ENCODE data around the gene TCF4. TPM values are rescaled to one million over a fixed set of nuclear protein-coding genes. Genes with fewer than 3 reads are reported as not detected.

TCF4 gene
- total and polyA plus RNA-seq, 8 donors = 5.1 to 187 (median 39.9) TPM

- no peaks in the 10 kb centered on the region for H3K36me3 ChIP-seq
- H3K4me1 ChIP-seq = peaks cover 0 to 15% (median 0%) of the 10 kb centered on the region in 4 donors
- intact Hi-C loops (cut with DNase I; ENCODE audit: low total_unique reads) = no loop called here
- no peak overlapping the region for H3K27ac ChIP-seq
- 72 to 85% (median 74%) methylated on average over 5 of the region's 5 CpGs for WGBS, 5 donors
- H3K9me3 ChIP-seq = no peaks in the 10 kb centered on the region
- TF ChIP-seq POLR2A (IDR thresholded peaks at IDR 0.05) (no peak), EP300 (IDR thresholded peaks at IDR 0.05) (no peak), CTCF (IDR thresholded peaks at IDR 0.05) (no peak), POLR2AphosphoS5 (IDR thresholded peaks at IDR 0.05) (no peak)
- no peak for DNase-seq
- H3K4me3 ChIP-seq = no peak overlapping the region
- no peaks in the 10 kb centered on the region for H3K27me3 ChIP-seq
Measured at GRCh38 chr18:55455938-55456337, 132.1 kb downstream of the TCF4 start.

- Histone ChIP-seq H3K27me3 (no peaks in the 10 kb centered on the region), H3K27ac (peak overlapping the region in 1 of 5 donors; percentile 12), H3K9me3 (no peaks in the 10 kb centered on the region), H3K4me3 (no peak overlapping the region), H3K36me3 (no peaks in the 10 kb centered on the region), H3K4me1 (peaks cover 0 to 15% (median 2%) of the 10 kb centered on the region in 4 donors)
- DNase-seq = no peak
- intact Hi-C loops (cut with DNase I; ENCODE audit: low total_unique reads) = no loop called here
- TF ChIP-seq EP300 (IDR thresholded peaks at IDR 0.05) = no peak
- no peak for TF ChIP-seq POLR2A (IDR thresholded peaks at IDR 0.05)
- TF ChIP-seq POLR2AphosphoS5 (IDR thresholded peaks at IDR 0.05) = no peak
- no peak for TF ChIP-seq CTCF (IDR thresholded peaks at IDR 0.05)
- WGBS, 5 donors = 32 to 89% (median 70%) methylated on average over 1 of the region's 1 CpG
Measured at GRCh38 chr18:55453186-55453585, 134.8 kb downstream of the TCF4 start.

GRCh38 chr18:55452123-55452611, 135.8 kb downstream of the TCF4 start:
- no peaks in the 10 kb centered on the region for H3K9me3 ChIP-seq
- peak in 1 of 2 donors; percentile 35 for DNase-seq
- intact Hi-C loops (cut with DNase I; ENCODE audit: low total_unique reads) = no loop called here
- no peak for TF ChIP-seq EP300 (IDR thresholded peaks at IDR 0.05)
- TF ChIP-seq POLR2AphosphoS5 (IDR thresholded peaks at IDR 0.05) = no peak
- TF ChIP-seq POLR2A (IDR thresholded peaks at IDR 0.05) = no peak
- TF ChIP-seq CTCF (IDR thresholded peaks at IDR 0.05) = no peak
- peak overlapping the region in 2 of 5 donors; percentile 4 to 12 for H3K27ac ChIP-seq
- 43 to 100% (median 66%) methylated on average over 1 of the region's 1 CpG for WGBS, 5 donors
- peaks cover 0 to 15% (median 2%) of the 10 kb centered on the region in 4 donors for H3K4me1 ChIP-seq
- H3K27me3 ChIP-seq = no peaks in the 10 kb centered on the region
- H3K4me3 ChIP-seq = no peak overlapping the region
- H3K36me3 ChIP-seq = no peaks in the 10 kb centered on the region

- H3K27ac ChIP-seq = no peak overlapping the region
- DNase-seq = no peak
- peaks cover 0 to 15% (median 2%) of the 10 kb centered on the region in 4 donors for H3K4me1 ChIP-seq
- no peak overlapping the region for H3K4me3 ChIP-seq
- peaks cover 0 to 9% (median 3%) of the 10 kb centered on the region in 4 donors for H3K9me3 ChIP-seq
- 70 to 79% (median 74%) methylated on average over 8 of the region's 8 CpGs for WGBS, 5 donors
- no peaks in the 10 kb centered on the region for H3K36me3 ChIP-seq
- intact Hi-C loops (cut with DNase I; ENCODE audit: low total_unique reads) = no loop called here
- no peaks in the 10 kb centered on the region for H3K27me3 ChIP-seq
- no peak for TF ChIP-seq POLR2AphosphoS5 (IDR thresholded peaks at IDR 0.05)
Measured at GRCh38 chr18:55449412-55450140, 138.4 kb downstream of the TCF4 start.

GRCh38 chr18:55448420-55448819, 139.6 kb downstream of the TCF4 start:
- no peaks in the 10 kb centered on the region for H3K27me3 ChIP-seq
- no peak for DNase-seq
- intact Hi-C loops (cut with DNase I; ENCODE audit: low total_unique reads) = no loop called here
- no peaks in the 10 kb centered on the region for H3K36me3 ChIP-seq
- no peak overlapping the region for H3K27ac ChIP-seq
- TF ChIP-seq POLR2AphosphoS5 (IDR thresholded peaks at IDR 0.05) (no peak), POLR2A (IDR thresholded peaks at IDR 0.05) (no peak), CTCF (IDR thresholded peaks at IDR 0.05) (no peak), EP300 (IDR thresholded peaks at IDR 0.05) (no peak)
- 78 to 85% (median 83%) methylated on average over 4 of the region's 4 CpGs for WGBS, 5 donors
- H3K4me3 ChIP-seq = no peak overlapping the region
- H3K9me3 ChIP-seq = peaks cover 0 to 9% (median 3%) of the 10 kb centered on the region in 4 donors
- H3K4me1 ChIP-seq = peaks cover 0 to 15% (median 2%) of the 10 kb centered on the region in 4 donors

All from stomach (tissue), 9 donors.